GM12891 (cell line): ENCODE data around the gene LTB.
"Not testable (repeated sequence)": the region's sequence is repeated elsewhere in the genome, so short reads cannot be mapped to it uniquely, and the experiment has no call there.

ENCODE experiments used
- DNase-seq: peaks from one replicate; pipeline ENCODE4 v3.0.0; 2011; ENCODE audit warnings: low spot score; ENCODE audit not compliant: insufficient read length
- FAIRE-seq: peaks from 2 replicates; lab custom pipeline; 2011; peaks lifted over from hg19 to GRCh38; lab: Jason Lieb, UNC
- PAX5 ChIP-seq: IDR thresholded peaks from 2 replicates; pipeline ENCODE4 v1.6.1; 2011; ENCODE audit warnings: low read length, moderate library complexity, mild to moderate bottlenecking; ENCODE audit not compliant: insufficient read depth, severe bottlenecking
- POLR2A ChIP-seq: IDR thresholded peaks from 2 replicates; pipeline ENCODE4 v1.6.1; 2011; ENCODE audit warnings: low read depth, low read length, control low read depth
- POLR2AphosphoS5 ChIP-seq: IDR thresholded peaks from 2 replicates; pipeline ENCODE4 v1.6.1; 2011; ENCODE audit warnings: low read depth, low read length, control low read depth
- POU2F2 ChIP-seq: IDR thresholded peaks from 2 replicates; pipeline ENCODE4 v1.6.1; 2011; ENCODE audit warnings: low read depth, mild to moderate bottlenecking, control low read depth, low read length, moderate library complexity
- SPI1 ChIP-seq: IDR thresholded peaks from 2 replicates; pipeline ENCODE4 v1.6.1; 2011; ENCODE audit warnings: low read depth, low read length, control low read depth
- TAF1 ChIP-seq: IDR thresholded peaks from 2 replicates; pipeline ENCODE4 v1.6.1; 2011; ENCODE audit warnings: low read depth, low read length, control low read depth

LTB gene

GRCh38 chr6:31568537-31568961 is 13.7 kb downstream of the LTB start:
- peak; percentile 38; the same call in 1 of the 2 replicates for TF ChIP-seq POLR2A
- TF ChIP-seq SPI1: peak; percentile 70
- 0 out of 2 replicates have a peak, but pooled peaks have one; percentile 29 for TF ChIP-seq POLR2AphosphoS5
- no peak for TF ChIP-seq PAX5
- peak; percentile 73 for TF ChIP-seq POU2F2
- TF ChIP-seq TAF1: no peak
- FAIRE-seq: peak; percentile 99
- DNase-seq: no peak

DNA sequence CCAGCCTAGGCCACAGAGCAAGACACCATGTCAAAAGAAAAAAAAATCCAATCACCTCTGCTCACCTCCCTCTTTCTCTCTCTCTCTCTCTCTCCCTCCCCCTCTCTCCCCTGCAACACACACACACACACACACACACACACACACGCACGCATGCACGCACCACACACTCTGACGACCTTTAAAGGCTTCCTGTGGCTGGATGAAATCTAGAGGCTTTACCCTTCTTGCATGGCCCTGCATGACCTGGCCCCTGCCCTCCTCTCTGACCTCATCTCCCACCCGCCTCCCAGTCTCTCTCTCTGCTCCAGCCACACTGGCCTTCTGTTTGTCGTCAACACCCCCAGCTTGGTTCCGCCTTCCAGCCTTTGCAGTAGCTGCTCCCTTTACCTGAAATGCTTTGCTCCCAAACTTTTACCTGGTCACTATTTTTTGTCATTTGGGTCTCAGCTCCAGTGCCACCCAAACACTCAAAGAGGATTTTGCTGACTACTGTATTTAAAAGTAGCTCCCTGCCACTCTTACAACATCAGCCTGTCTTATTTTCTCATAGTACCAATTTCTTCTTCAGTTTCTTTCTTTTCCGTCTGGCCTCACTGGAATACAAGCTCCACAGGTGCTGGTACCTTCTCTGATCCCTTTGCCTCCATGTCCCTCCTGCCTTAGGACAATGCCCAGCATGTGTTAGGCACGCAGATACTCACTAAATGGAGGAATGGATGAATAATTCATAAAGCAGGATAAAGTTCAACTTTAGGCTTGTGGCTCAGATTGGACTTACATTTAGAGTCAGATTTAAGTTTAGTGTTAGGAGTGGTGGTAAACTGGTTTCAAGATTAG is 14.5 kb downstream of the LTB start:
- TF ChIP-seq TAF1: no peak
- TF ChIP-seq SPI1: no peak
- TF ChIP-seq POLR2AphosphoS5: no peak
- TF ChIP-seq POU2F2: peak; percentile 75
- no peak for TF ChIP-seq PAX5
- FAIRE-seq (no peak), DNase-seq (no peak)

- no peak for DNase-seq
- no peak for FAIRE-seq
Observed at GRCh38 chr6:31560697-31561058, 21.5 kb downstream of the LTB start.

DNA sequence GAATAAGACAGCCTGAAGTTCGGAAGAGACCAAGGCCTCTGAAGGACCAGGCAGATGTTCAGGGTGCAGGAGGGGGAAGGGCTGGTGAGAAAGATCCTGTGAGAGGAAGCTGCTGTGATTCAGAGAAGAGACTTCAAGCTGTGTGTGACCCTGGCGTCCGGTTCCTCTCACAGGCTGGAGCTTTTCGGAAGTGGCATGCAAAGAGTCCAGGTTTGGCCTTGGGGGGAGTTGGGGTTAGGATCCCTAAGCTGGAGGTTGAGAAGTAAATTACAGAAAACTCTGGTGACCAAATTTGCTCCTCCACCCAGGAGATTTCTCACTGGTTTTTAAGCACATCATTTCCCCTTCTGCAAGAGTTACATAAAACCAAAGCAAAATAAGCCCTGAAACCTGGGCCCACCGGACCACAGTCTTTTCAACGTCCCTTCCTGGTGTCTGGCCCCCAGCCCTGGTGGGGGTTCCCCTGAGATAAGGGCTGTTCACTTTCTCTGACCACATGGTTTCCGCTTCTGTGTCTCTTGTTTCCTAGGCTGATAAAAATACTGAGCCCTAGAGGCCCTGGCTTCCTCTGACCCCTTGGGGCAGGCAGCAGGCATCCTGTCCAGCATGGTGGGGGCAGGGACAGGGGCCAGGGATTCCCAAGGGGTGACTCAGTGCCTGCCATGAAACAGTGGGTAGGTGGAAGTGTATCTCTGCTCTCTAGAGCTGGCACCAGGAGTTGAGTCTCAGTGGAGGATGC is 22.1 kb downstream of the LTB start:
- TF ChIP-seq SPI1: peak; percentile 82
- TF ChIP-seq PAX5: no peak
- peak; percentile 75 for TF ChIP-seq TAF1
- peak; percentile 61; the same call in 1 of the 2 replicates for TF ChIP-seq POLR2A
- TF ChIP-seq POLR2AphosphoS5: peak; percentile 56
- peak; percentile 79; the same call in 1 of the 2 replicates for TF ChIP-seq POU2F2
- DNase-seq (no peak), FAIRE-seq (peak; percentile 96)

More at GRCh38 chr6:31560697-31561058, 21.5 kb downstream of the LTB start:
- TF ChIP-seq TAF1: no peak

DNA sequence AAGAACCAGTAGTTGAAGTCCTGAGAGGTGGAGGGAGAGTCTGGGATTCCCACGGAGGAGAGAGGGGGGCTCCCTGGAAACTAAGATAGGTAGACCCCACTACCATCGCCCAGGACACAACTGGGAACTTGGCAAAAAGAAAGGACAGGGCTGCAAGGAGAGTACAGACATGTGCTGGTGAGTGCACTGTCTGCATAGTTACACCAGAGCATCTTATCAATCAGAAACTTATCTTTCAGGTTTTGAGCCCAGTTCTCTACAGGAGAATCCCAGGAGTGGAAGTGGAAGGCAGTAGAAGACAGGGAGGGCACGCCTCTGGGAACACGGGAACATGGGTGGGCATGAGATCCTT is 22.6 kb downstream of the LTB start:
- no peak for TF ChIP-seq POU2F2
- DNase-seq: no peak
- FAIRE-seq: no peak

- peak; percentile 71 for DNase-seq
- FAIRE-seq: no peak
- TF ChIP-seq PAX5 (no peak), SPI1 (peak; percentile 67), POU2F2 (peak; percentile 95), POLR2A (peak; percentile 91), TAF1 (peak; percentile 59), POLR2AphosphoS5 (peak; percentile 83)
Observed at GRCh38 chr6:31558631-31559500, 23.4 kb downstream of the LTB start.

DNA sequence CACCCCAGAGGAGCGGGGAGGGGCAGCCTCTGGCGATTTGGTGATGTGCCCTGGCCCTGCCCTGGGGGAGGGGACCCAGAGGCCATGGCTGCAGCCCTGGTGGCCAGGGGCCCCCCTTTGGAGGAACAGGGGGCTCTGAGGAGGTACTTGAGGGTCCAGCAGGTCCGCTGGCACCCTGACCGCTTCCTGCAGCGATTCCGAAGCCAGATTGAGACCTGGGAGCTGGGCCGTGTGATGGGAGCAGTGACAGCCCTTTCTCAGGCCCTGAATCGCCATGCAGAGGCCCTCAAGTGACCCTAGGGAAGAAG is 24.0 kb downstream of the LTB start:
- FAIRE-seq: no peak
- DNase-seq: no peak
- TF ChIP-seq PAX5: no peak
- no peak for TF ChIP-seq POLR2AphosphoS5
- TF ChIP-seq POLR2A: no peak
- no peak for TF ChIP-seq TAF1
- no peak for TF ChIP-seq POU2F2
- no peak for TF ChIP-seq SPI1

GRCh38 chr6:31557443-31558317 is 24.5 kb downstream of the LTB start:
- FAIRE-seq: no peak
- DNase-seq: no peak
- TF ChIP-seq SPI1 (no peak), TAF1 (no peak), POLR2AphosphoS5 (no peak), POU2F2 (no peak), PAX5 (no peak)

DNA sequence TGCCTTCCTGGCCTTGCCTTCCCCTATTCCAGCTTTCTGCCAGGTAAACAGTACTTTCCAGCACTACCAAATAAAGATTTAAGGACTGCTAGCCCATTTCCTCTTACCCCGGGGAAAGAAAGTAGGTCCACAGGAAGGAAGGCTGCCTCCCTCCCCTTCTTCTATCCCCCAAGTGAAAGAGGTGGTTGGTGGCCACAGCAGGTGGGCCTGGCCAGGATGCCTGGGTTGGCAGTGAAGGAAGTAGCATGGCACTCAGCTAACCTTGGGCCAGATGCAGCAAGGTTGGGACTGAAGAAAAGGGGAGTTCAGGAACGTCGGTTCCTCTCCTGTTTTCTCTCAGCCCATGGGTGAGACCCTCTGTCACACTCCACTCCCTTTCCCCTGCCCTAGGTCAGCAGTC is 25.9 kb downstream of the LTB start:
- DNase-seq (no peak), FAIRE-seq (peak; percentile 80)
- TF ChIP-seq POU2F2 (no peak), PAX5 (no peak)

GRCh38 chr6:31551371-31551770 is 30.9 kb downstream of the LTB start:
- FAIRE-seq: peak; percentile 81
- not testable (repeated sequence) for DNase-seq
